SK-N-SH (cell line): ENCODE data around the gene ADAMTS17.

Experiments used
- GABPA ChIP-seq: IDR thresholded peaks from 2 replicates; pipeline ENCODE4 v1.4.0; 2012; ENCODE audit warnings: low read depth, mild to moderate bottlenecking
- RAD21 ChIP-seq: IDR thresholded peaks from 2 replicates; pipeline ENCODE4 v1.6.1; 2012; ENCODE audit warnings: mild to moderate bottlenecking, low read length
- REST ChIP-seq: IDR thresholded peaks from 2 replicates; pipeline ENCODE4 v1.6.1; 2012; ENCODE audit warnings: mild to moderate bottlenecking, low read depth, low read length, moderate library complexity
- USF2 ChIP-seq: fragments of 150-350 bp; IDR thresholded peaks from 2 replicates; pipeline ENCODE4 v1.6.1; 2017; ENCODE audit warnings: antibody characterized with exemption, low read length, low read depth, borderline replicate concordance
- YY1 ChIP-seq: IDR thresholded peaks from 2 replicates; pipeline ENCODE4 v1.4.0; 2012; ENCODE audit warnings: low read depth, mild to moderate bottlenecking
- TF ChIP-seq, protein P1 (sequence below): IDR thresholded peaks from 2 replicates; pipeline ENCODE4 v1.4.0; 2012; ENCODE audit warnings: low read depth
- TF ChIP-seq, protein P2 (sequence below): fragments of 200-600 bp; sonication (generic); IDR thresholded peaks from 2 replicates; pipeline ENCODE4 v1.6.1; 2017; ENCODE audit warnings: antibody characterized with exemption, mild to moderate bottlenecking, moderate library complexity

DNA sequence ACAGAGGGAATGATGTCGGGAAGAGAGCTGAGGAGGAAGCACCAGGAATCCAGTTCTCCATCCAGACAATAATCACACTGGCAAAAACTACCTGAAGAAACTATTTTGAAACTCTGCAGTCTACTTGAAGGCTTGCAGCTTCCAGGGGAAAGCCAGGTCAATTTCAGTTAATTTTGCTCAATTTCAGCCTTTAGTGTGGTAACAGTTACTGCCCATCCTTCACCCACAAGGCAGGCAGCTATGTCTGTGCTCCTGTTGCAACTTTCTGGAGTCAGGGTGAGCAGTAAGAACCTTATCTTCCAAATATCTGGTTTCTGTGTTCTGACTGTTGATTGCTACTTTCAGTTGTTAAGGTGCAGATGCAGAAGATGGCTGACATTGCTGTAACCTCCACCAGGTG lies 221.7 kb downstream of the ADAMTS17 start:
- TF ChIP-seq GABPA (no peak), RAD21 (no peak), REST (no peak), USF2 (no peak), YY1 (no peak)
- TF ChIP-seq, protein P1, sequence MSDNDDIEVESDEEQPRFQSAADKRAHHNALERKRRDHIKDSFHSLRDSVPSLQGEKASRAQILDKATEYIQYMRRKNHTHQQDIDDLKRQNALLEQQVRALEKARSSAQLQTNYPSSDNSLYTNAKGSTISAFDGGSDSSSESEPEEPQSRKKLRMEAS, result no peak
- TF ChIP-seq, protein P2, sequence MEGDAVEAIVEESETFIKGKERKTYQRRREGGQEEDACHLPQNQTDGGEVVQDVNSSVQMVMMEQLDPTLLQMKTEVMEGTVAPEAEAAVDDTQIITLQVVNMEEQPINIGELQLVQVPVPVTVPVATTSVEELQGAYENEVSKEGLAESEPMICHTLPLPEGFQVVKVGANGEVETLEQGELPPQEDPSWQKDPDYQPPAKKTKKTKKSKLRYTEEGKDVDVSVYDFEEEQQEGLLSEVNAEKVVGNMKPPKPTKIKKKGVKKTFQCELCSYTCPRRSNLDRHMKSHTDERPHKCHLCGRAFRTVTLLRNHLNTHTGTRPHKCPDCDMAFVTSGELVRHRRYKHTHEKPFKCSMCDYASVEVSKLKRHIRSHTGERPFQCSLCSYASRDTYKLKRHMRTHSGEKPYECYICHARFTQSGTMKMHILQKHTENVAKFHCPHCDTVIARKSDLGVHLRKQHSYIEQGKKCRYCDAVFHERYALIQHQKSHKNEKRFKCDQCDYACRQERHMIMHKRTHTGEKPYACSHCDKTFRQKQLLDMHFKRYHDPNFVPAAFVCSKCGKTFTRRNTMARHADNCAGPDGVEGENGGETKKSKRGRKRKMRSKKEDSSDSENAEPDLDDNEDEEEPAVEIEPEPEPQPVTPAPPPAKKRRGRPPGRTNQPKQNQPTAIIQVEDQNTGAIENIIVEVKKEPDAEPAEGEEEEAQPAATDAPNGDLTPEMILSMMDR, result no peak
